ENCODE results near the gene CRYGN.

CRYGN gene

GRCh38 chr7:151392002-151392401 lies 47.9 kb downstream of the CRYGN start:
- no peak for DNase-seq (ENCODE audit: low read depth, low spot score)

GRCh38 chr7:151391358-151391730 lies 48.6 kb downstream of the CRYGN start:
- DNase-seq (ENCODE audit: low read depth, low spot score), result no peak

- DNase-seq (ENCODE audit: low read depth, low spot score), result no peak
Measured at GRCh38 chr7:151390598-151391357, 49.2 kb downstream of the CRYGN start.

GRCh38 chr7:151389768-151390597 lies 50.0 kb downstream of the CRYGN start:
- DNase-seq (ENCODE audit: low read depth, low spot score), result no peak

GRCh38 chr7:151389096-151389767 lies 50.7 kb downstream of the CRYGN start:
- DNase-seq (ENCODE audit: low read depth, low spot score), result no peak

- no peak for DNase-seq (ENCODE audit: low read depth, low spot score)
Measured at GRCh38 chr7:151388430-151388829, 51.5 kb downstream of the CRYGN start.

GRCh38 chr7:151388007-151388297 lies 52.0 kb downstream of the CRYGN start:
- DNase-seq (ENCODE audit: low read depth, low spot score), result no peak

GRCh38 chr7:151387161-151388006 lies 52.6 kb downstream of the CRYGN start:
- DNase-seq (ENCODE audit: low read depth, low spot score), result no peak

GRCh38 chr7:151386301-151387160 lies 53.4 kb downstream of the CRYGN start:
- no peak for DNase-seq (ENCODE audit: low read depth, low spot score)

GRCh38 chr7:151385626-151386300 lies 54.2 kb downstream of the CRYGN start:
- no peak for DNase-seq (ENCODE audit: low read depth, low spot score)

GRCh38 chr7:151384776-151385625 lies 54.9 kb downstream of the CRYGN start:
- no peak for DNase-seq (ENCODE audit: low read depth, low spot score)

GRCh38 chr7:151384352-151384697 lies 55.6 kb downstream of the CRYGN start:
- DNase-seq (ENCODE audit: low read depth, low spot score), result no peak

GRCh38 chr7:151383638-151384351 lies 56.1 kb downstream of the CRYGN start:
- DNase-seq (ENCODE audit: low read depth, low spot score), result no peak

GRCh38 chr7:151382079-151382885 lies 57.7 kb downstream of the CRYGN start:
- DNase-seq (ENCODE audit: low read depth, low spot score), result no peak

GRCh38 chr7:151381348-151382078 lies 58.4 kb downstream of the CRYGN start:
- no peak for DNase-seq (ENCODE audit: low read depth, low spot score)

- no peak for DNase-seq (ENCODE audit: low read depth, low spot score)
Measured at GRCh38 chr7:151381098-151381347, 58.9 kb downstream of the CRYGN start.

Measured in brain pericyte (primary cell).